Daoy (cell line): ENCODE measurements around the gene SIGMAR1. TPM values are rescaled to one million over a fixed set of nuclear protein-coding genes. Genes with fewer than 3 reads are reported as not detected.
"Not testable (repeated sequence)": the region's sequence is repeated elsewhere in the genome, so short reads cannot be mapped to it uniquely, and the experiment has no call there.

ENCODE experiments used
- DNase-seq: peaks from one replicate; pipeline ENCODE4 v3.0.0-alpha.2; 2015; ENCODE audit warnings: low read depth
- total RNA-seq: library from RNA; depleted of rRNA; stranded (reverse); fragments of >200 nt; shearing (Covaris generic); gene quantifications from 2 replicates; pipeline ENCODE4 v1.2.3, GENCODE V29; 2014

Gene SIGMAR1
- total RNA-seq, 1 experiment from 2014 or later = 88.6 TPM

DNA sequence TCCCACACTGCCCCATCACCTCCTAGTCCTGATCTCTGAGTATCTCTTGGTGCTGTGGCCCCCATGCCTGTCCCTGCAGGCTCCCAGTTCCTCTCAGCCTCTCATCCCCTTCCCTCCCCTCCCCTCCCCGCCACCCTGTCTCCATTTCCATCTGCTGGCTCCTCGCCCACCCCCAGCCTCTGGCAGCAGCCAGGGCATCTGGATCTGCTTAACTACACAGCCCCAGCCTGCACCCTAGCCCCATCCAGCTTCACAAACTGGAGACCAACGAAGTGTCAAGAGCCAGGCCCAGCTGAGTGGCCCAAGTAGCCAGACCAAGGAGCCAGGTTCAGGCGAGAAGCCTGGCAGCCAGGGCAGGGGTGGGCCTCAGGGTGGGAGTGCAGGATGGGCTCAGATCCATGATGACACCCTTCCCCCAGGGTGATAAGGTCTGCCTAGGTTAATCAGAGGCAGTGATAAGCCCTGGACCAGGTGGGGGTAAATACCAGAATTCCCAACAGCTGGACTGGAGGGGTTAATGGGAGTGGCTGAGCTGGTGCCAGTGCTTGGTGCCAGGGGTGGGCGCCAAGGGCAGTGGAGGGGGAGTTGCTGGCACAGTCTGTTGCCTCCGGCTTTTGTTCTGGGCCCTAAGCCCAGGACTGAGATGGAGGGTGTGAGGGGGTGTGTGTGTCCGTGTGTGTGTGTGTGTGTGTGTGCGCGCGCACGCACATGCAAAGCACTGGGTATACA is 16.9 kb upstream of the SIGMAR1 start:
- DNase-seq = no peak

DNA sequence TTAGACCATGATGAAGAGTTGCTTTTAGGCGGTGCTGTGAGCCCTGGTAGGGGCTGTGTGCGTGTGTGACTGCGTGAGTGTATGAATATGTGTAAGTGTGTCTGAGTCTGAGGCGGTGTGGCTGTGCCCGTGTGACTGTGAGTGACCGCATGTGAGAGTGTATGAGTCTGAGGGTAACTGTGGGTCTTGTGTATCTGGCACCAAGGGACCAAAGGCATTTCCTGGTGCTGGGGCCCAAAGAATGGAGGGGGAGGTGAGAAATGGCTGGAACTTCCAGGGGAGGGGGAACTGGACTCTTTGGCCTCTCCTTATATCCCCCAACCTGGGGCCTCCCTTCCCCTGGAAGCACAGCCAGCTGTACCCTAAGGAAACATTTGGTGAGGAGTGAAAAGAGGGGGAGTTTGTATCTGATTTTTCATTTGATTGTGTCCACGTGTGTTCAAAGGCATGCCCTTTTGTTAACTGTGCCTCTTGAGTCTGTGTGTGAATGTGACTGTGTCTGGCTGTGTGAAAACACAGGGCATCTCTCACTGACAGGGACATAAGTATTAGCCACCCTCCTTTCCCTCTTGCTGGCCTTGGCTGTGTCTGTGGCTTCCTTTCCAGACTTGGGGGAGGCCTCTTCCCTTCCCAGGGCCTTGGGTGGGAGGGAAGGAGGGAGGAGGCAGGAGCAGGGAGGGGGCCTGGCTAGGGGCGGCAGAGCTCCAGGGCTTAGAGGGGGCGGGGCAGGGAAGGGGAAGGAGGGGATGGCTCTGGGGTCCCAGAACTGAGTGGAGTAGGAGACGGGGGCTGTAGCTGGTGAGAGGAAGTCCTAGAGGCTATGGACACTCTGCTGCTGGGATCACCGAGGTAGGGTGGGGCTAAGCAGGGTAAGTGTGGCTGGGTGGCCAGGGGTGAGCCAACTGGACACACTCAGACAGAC is 15.8 kb upstream of the SIGMAR1 start:
- peak; percentile 44 for DNase-seq

DNA sequence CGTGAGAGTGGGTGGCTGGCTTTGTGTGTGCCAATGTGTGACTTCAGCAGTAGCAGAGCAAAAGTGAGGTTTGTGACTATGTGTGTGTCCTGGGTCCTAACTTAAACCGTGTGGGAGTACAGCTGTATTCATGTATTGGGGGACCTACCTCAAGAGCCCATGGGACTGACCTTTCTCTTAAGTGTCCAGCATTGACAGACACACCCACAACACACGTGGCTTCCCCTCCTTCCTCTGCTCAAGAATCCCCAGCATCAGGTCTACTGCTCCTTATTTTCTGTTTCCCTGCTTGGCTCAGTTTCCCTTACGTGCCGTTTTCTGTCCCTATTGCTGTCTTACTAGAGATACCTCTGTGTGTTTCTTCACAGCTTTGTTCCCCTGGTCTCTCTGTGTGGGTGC is 15.0 kb upstream of the SIGMAR1 start:
- no peak for DNase-seq

DNA sequence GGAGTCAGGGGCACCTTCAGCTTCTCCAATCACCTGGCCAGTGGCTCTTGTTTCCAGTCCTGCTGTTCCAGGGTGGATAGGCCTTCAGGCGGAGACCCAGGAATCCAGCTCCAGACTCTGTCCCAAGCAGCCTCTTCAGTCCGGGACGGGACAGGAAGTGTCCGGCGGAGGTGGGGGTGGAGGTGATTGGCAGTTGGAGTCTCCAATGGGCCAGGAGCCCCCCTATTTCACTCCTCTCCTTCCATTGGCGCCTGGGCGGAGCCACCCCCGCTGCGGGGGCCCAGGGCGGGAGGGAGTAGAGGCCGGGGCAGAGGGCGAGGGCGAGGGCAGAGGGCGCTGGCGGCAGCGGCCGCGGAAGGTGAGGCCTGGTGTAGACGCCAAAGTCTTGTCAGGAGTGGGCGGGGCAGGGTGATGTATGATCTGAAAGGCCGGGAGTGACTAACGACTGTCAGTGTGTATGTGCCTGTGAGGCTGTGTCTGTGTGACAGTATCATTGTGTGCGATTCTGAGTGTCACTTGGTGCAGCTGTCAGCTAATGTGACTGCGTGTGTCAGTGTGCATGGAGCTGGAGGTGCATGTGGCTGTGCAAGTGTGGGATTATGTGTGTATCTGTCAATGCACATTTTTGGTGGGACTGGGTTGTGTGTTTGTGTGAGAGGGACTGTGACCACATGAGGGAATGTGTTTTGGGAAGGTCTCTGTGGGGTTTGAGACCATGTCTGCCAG is 14.5 kb upstream of the SIGMAR1 start, which contains the start of gene IL11RA:
Gene IL11RA, plus strand, starts transcription at position 310 of the 726 bp plus-strand sequence. CDS start 3,033 bp downstream, outside the sequence.
- DNase-seq = peak; percentile 87

DNA sequence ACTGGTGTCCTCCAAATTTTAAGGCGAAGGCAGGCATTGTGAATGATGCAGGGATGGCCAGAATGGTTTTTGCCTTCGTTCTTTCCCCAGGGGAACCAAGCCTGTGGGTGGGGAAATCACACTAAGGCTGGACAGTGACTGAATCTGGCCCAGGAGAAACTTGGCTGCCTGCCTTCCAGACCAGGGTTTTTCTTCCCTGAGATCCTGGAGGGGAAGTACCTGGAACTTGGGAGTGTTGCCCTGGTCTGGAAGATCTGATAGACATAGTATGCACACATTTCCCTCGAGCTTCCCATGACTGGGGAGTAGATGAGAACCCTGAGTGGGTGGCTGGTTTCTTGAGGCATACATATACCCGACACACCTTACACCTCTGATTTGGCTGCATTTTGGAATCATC is 13.7 kb upstream of the SIGMAR1 start:
- DNase-seq = no peak

DNA sequence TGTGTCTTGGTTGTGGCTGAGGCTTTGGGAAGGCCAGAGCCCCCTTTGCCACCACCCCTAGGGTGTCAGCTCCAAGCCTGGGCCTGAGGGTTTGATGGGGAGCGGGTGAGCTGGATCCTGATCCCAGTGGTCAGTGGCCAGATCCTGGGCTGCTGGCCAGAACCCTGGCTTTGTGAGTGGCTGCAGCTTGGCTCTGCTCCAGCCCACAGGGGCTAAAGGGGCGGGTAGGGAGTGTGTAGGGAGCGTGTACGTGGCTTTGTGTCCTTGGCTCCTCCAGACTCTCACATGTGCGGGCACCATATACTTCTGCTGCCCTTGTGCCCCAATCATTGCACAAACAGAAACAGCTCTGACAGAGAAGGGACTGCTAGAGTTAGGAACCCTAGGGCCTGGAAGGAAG is 13.2 kb upstream of the SIGMAR1 start:
- no peak for DNase-seq

DNA sequence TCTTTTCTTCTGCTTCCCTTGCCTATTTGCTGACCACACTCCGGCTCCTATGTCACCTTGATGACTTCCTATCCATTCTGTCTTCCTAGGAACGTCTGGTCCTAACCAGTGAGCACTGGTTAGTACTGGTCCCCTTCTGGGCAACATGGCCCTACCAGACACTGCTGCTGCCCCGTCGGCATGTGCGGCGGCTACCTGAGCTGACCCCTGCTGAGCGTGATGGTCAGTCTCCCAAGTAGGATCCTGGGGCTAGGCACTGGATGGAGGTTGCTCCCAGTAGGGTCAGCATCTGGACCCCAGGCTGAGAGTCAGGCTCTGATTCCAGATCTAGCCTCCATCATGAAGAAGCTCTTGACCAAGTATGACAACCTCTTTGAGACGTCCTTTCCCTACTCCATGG is 11.1 kb upstream of the SIGMAR1 start:
- DNase-seq = no peak

DNA sequence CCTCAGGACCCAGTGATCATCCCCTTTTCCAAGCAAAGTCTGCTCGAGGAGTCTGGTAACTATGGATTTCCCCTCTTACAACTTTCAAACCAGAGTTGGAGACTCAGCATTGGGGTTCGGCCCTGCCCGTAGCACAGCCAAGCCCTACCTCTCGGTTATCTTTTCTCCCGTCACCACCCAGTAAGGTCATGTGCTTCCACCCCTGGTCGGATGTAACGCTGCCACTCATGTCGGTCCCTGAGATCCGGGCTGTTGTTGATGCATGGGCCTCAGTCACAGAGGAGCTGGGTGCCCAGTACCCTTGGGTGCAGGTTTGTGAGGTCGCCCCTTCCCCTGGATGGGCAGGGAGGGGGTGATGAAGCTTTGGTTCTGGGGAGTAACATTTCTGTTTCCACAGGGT is 10.1 kb upstream of the SIGMAR1 start:
- DNase-seq = no peak

DNA sequence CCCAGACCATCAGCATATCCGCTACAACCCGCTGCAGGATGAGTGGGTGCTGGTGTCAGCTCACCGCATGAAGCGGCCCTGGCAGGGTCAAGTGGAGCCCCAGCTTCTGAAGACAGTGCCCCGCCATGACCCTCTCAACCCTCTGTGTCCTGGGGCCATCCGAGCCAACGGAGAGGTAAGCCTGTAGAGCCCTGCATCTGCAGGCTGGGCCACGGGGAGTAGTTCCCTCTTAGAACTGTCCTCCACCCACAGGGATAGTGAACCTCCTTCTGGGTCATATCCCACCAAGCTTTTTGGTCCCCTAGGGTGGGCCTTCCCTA is 9.5 kb upstream of the SIGMAR1 start:
- no peak for DNase-seq

DNA sequence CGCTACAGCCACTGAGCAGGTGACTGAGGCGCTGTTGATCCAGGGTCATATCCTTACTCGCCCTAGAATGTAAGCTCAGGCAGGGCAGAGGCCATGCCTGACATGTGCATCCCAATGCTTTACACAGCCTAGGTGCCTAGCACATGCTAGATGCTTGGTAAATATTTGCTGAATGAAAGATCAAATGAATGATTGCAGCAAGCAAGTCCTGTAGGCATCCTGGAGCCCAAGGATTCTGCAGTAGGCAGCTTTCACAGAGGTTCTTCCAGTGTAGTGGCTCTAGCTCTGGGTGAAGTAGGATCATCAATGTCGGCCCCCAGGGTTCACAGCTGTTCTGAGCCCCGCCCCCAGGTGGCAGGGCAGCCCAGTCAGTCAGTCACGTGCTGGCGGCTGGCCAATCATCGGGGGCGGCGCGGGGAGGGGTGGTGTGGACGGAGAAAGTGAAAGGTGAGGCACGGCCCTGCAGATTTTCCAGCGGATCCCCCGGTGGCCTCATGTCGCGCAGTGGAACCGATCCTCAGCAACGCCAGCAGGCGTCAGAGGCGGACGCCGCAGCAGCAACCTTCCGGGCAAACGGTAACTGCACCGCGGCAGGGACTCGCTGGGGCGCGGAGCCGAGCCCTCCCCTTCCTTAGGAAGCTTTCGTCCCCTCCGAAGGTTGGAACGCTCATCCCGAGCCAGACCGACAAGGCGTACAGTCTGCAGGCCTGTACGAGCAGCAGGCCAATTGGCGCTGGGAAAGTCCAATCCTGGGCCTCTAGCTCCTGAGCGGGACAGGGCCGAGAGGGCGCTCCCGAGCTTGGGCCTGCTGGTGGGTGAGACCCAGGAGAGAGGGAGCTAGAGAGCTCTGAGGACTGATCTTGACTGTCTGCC is 8.9 kb upstream of the SIGMAR1 start, which contains the start of gene GALT:
Gene GALT, plus strand, starts transcription at position 465 of the 873 bp plus-strand sequence. Its CDS starts 30 bp downstream, at position 495.
- peak; percentile 97 for DNase-seq

DNA sequence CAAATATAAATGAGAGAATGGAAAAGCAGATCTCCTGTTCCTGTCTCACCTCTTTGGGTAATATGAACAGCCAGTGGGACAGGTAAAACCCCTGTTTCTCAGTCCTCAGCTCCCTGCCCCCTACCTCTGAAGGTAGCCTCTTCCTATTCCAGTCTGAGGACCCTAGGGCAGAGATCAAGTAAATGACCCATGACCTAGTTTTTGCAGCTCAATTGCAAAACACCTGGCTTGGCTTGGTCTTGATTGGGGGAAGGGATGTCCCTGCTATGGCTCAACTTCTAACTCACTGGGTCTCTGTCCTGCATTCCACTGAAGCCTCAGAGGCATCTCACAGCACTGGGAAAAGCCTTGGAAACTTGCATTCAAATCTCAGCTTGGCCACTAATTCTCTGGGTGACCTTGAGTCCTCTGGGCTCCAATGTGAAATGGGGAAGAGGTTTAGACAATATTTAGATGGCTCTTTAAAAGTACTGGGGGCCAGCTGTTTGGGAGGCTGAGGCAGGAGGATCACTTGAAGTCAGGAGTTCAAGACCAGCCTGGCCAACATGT is 7.3 kb upstream of the SIGMAR1 start:
- DNase-seq = no peak

DNA sequence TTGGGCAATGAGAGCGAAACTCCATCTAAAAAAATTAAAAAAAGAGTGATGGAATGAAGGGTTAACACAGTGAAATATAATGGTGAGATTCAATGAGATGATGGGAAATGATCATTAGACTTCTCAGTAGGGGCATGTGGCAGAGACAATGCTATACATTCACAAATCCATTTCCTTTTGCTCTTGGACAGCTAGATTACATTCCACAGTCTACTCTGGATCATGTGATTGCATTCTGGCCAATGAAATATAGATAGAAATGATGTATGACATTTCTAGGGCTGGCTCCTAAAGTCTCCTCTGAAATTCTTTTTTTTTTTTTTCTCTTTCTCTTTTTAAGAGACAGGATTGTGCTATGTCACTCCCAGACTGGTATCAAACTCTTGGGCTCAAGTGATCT is 5.1 kb upstream of the SIGMAR1 start:
- no peak for DNase-seq

DNA sequence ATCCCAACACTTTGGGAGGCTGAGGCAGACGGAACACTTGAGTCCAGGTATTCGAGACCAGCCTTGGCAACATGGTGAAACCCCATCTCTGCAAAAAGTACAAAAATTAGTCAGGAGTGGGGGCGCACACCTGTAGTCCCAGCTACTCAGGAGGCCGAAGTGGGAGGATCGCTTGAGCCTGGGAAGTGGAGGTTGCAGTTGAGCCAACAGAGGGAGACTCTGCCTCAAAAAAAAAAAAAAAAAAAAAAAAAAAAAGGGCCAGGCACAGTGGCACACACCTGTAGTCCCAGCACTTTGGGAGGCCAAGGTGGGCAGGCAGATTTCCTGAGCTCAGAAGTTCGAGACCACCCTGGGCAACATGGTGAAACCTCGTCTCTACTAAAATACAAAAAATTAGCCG is 1.7 kb upstream of the SIGMAR1 start:
- DNase-seq = not testable (repeated sequence)

DNA sequence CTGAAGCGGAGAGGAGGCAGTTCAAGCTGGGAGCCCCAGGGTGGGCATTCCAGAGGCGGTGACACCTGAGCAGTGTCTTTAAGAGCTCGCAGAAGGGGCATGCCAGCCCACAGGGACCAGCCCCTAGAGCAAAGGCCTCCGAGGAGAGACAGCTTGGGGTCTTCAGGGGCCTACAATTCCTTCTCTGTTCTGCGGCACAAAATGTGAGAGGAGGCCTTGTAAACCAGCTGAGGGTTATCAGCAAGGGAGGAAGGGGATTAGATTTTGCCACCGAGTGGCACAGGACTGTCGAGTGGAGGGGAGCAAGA is 505 bp upstream of the SIGMAR1 start:
- no peak for DNase-seq

DNA sequence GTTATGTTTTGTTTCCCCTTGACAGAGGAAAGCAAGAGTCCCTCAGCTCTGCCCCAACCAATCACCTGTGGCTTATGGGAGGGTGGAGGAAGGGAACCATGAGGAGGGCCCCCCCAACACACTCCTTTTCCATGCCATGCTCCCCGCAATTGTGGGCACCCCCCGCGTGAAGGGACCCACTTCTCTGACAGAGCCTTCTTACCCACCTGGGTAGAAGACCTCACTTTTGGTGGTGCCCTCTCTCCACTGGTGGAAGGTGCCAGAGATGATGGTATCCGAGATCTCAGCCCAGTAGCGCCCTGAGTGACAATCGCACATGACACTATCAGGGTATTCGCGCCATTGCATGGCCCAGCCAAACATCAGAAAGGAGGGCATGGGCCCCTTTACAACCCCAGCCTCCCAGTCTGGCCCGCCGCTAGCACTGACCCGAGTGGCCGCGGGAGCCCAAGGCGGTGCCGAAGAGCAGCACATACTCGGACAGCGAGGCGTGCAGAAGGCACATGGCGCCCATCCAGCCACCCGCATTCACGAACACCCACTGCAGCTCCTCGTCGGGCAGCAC is 714 bp downstream of the SIGMAR1 start:
- DNase-seq = no peak

DNA sequence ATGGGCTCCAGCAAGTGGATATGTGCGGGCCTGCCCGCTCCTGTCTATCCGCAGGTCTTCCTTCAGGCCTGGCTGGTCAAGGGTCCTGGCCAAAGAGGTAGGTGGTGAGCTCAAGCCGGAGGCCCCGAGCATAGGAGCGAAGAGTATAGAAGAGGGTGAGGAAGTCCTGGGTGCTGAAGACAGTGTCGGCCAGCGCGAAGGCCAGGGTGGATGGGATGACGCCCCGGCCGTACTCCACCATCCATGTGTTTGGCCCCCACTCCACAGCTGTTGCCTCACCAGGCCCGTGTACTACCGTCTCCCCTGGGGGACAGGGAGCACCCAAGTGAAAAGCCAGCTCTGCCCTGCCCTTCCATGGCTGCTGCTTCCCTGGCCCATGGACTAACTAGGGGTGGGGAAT is 2.0 kb downstream of the SIGMAR1 start:
- no peak for DNase-seq

DNA sequence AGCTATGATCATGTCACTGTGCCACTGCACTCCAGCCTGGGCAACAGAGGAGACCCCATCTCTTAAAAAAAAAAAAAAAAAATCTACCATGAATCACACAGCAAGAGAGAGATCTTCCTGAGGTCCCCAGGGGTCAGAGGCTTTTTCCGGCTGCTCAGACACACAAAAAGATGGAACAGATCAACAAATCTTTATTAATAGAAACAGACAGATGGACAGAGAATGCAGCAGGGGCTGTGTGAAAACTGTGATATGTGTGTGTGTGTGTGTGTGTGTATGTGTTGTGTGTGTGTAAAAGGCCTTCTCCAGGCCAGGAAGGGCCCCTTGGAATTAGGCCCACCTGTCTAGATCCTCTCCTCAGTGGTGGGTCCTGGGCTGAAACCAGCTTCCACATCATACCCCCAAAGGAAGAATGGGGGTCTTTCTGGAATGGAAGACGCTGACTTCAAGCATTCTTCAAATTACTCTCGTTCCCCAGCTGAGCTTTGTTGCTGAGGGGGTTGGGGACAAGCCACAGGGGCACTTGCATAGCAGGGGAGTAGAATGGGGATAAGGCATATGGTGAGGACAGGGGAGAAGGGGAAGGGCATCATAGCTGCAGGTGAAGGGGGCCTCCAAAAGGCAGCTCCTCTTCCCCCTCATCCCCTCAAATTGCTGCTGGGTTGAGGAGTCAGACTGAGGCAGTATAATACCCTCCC is 2.9 kb downstream of the SIGMAR1 start:
- no peak for DNase-seq

DNA sequence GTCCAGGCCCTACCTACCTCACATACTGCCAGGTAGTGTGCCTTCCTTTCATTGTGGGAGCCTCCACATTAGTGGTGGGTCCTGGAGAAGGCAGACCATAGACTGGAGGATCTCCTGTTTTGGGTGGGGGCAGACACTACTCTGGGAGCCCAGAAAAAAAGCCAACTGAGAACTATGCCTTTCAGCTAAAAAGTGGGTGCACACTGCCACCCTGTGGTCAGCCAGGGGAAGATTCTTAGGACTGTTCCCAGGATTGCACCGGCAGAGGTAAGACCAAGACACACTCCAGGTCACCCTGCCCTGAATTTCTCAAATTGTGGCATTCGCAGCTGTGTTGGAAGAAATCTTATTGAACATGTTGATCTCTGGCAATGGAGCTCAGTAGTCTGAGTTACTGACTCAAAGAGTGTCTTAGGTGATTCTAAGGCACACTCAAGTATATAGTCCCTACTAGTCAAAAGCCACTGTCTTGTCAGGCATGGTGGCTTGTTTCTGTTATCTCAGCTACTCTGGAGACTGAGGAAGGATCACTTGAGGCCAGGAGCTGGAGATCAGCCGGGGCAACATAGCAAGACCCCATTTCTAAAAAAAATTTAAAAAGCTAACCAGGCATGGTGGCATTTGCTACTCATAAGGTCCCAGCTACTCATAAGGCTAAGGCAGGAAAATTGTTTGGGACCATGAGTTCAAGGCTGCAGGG is 3.6 kb downstream of the SIGMAR1 start:
- DNase-seq = peak; percentile 68

DNA sequence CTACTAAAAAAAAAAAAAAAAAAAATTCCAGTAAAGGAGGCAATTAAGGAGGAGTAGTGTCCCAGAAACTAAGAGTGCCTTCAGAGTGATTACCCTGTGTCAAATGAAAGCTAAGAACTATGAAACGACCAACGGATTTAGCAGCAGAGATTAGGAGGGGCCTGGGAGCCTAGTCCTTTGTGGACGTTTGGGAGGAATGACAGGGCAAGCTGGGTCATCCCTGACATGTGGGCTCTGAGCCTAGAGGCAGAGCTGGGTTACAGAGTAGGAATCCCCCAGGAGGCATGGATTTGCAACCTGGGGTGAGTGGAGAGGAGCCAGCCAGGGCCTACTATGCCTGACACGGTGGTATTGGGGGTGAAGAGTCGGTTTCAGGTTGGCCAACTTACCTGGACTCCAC is 4.4 kb downstream of the SIGMAR1 start:
- DNase-seq = no peak
